Vagina (tissue), 2 donors: ENCODE results near the gene PSMD12.

Source experiments
- CTCF ChIP-seq, 3 experiments: fragments of 450-650 bp in 2 of 3; fragments of 200-600 bp in 1 of 3; sonication (generic) in 1 of 3; IDR thresholded peaks; one replicate each; pipeline ENCODE4 v1.5.1; 2017 to 2019; ENCODE audit warnings: antibody characterized with exemption in 3 of 3, mild to moderate bottlenecking in 2 of 3, moderate library complexity in 2 of 3
- POLR2A ChIP-seq, 2 donors: fragments of 450-650 bp; IDR thresholded peaks; one replicate each; pipeline ENCODE4 v1.6.1; 2017; ENCODE audit warnings: antibody characterized with exemption in 2 of 2, mild to moderate bottlenecking in 2 of 2, moderate library complexity in 2 of 2
- POLR2AphosphoS5 ChIP-seq, 2 donors: sonication (generic); formaldehyde crosslinking; IDR thresholded peaks; one replicate each; pipeline ENCODE4 v1.9.0; 2017; ENCODE audit warnings: antibody characterized with exemption in 2 of 2, mild to moderate bottlenecking in 2 of 2, low read depth in 1 of 2; ENCODE audit not compliant: insufficient read depth in 1 of 2

- TF ChIP-seq POLR2AphosphoS5 (IDR thresholded peaks at IDR 0.05; ENCODE audit: insufficient read depth in 1 of 2, low read depth in 1 of 2) (no peak), CTCF (IDR thresholded peaks at IDR 0.05) (no peak), POLR2A (IDR thresholded peaks at IDR 0.05) (no peak)
Observed at GRCh38 chr17:67347826-67348225, 18.6 kb downstream of the PSMD12 start.
